Stimulated activated CD8-positive, alpha-beta memory T cell treated with anti-CD3 and anti-CD28 coated beads, Interleukin-2, amount 100 ng/mL, for 1 hour (primary cell): Measurements from ENCODE around the gene CHGA.

Experiments
- DNase-seq, 2 donors: peaks; one replicate each; pipeline ENCODE4 v3.0.0-alpha.2; 2020; ENCODE audit warnings: low read depth in 2 of 2

Gene CHGA

GRCh38 chr14:92943855-92944570 is 21.1 kb downstream of the CHGA start:
- no peak for DNase-seq

GRCh38 chr14:92944976-92945375 is 22.0 kb downstream of the CHGA start:
- no peak for DNase-seq

- DNase-seq, result no peak
These were observed 22.6 kb downstream of the CHGA start for GRCh38 chr14:92945544-92945943.

- DNase-seq, result no peak
These were observed 23.3 kb downstream of the CHGA start for GRCh38 chr14:92945959-92946846.

- DNase-seq, result no peak
These were observed 24.0 kb downstream of the CHGA start for GRCh38 chr14:92946847-92947545.

GRCh38 chr14:92948647-92949046 is 25.7 kb downstream of the CHGA start:
- no peak for DNase-seq

- DNase-seq, result no peak
These were observed 26.7 kb downstream of the CHGA start for GRCh38 chr14:92949496-92950192.

- no peak for DNase-seq
These were observed 27.2 kb downstream of the CHGA start for GRCh38 chr14:92950193-92950540.

GRCh38 chr14:92950773-92951172 is 27.8 kb downstream of the CHGA start:
- DNase-seq, result no peak

GRCh38 chr14:92951261-92951660 is 28.3 kb downstream of the CHGA start:
- no peak for DNase-seq

- peak; percentile 62 to 69 for DNase-seq
These were observed 29.0 kb downstream of the CHGA start for GRCh38 chr14:92951912-92952471.

GRCh38 chr14:92952481-92953298 is 29.7 kb downstream of the CHGA start:
- no peak for DNase-seq

GRCh38 chr14:92953526-92953925 is 30.6 kb downstream of the CHGA start:
- no peak for DNase-seq

- no peak for DNase-seq
These were observed 32.0 kb downstream of the CHGA start for GRCh38 chr14:92954933-92955332.

- DNase-seq, result no peak
These were observed 32.4 kb downstream of the CHGA start for GRCh38 chr14:92955381-92955780.

GRCh38 chr14:92956961-92957360 is 34.0 kb downstream of the CHGA start:
- no peak for DNase-seq

- DNase-seq, result no peak
These were observed 35.6 kb downstream of the CHGA start for GRCh38 chr14:92958373-92959188.

- no peak for DNase-seq
These were observed 36.2 kb downstream of the CHGA start for GRCh38 chr14:92959189-92959531.

- DNase-seq, result no peak
These were observed 37.1 kb downstream of the CHGA start for GRCh38 chr14:92959761-92960680.
